Stimulated activated CD4-positive, alpha-beta T cell treated with anti-CD3 and anti-CD28 coated beads, TNF-alpha, amount 100 ng/mL, for 24 hours (primary cell): ENCODE results near the gene ZNF267.
"Not testable (repeated sequence)": the region's sequence is repeated elsewhere in the genome, so short reads cannot be mapped to it uniquely, and the experiment has no call there.

ENCODE experiments used
- DNase-seq, 3 experiments: peaks; one replicate each; pipeline ENCODE4 v3.0.0-alpha.2; 2020; ENCODE audit warnings: low read depth in 3 of 3

Gene ZNF267

DNA sequence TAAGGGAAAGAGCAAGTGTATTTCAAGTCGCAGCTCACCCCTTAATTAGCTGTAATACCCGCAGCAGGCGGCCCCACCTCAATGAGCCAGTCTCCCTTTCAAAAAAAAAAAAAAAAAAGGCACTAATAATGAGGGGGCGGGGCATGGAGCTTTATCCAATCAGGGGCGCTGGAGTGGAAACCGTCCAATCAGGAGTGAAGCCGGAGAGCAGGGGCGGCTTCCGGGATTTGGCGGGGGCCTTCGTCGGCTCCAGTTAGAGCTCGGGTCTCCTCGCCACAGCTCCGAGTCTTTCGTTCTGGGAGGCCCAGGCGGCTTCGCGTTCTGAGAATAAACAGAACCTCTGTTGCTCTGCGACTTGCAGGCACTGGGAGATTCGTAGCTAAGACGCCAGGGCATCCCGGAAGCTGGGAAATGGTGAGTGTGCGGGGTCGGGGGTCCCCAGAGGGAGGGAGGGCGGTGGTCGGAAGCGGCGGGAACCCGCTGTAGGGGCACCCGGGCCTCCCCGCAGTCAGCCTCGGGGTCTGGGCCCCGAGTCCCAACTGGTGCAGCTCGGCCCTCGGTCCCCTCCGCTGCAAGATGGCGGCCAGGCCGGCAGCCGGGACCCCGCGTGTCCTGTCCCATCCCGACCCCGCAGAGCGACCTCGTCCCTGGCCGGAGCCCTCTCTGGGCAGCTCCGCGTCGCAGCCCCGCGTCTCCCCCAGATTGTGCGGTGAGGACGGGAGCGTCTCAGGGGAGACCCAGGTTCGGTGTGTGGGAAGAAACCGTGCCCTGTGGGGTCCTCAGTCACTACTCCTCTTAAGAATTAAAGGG, at the start of gene ZNF267:
TSS of gene ZNF267 (plus strand) at position 252 of the 810 bp plus-strand sequence. CDS start at position 412, 160 bp downstream.
- peak; percentile 87 to 92 (median 92) for DNase-seq

DNA sequence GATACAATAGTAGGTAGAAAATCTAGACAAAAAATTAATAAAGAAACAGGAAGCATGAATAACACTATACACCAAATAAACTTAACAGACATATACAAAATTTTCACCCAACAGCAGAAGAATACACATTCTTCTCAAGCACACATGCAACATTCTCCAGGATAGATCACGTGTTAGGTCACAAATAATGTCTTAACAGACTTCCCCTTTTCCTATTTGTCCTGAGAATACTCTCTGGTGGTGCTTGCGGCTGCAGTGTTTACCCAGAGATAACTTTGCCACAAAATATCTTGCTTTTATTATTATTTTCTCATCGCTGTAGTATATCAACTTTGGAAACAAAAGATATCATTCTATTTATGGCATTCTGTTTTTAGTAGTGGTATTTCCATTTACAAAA, 40.6 kb upstream of the ZNF267 start:
- no peak for DNase-seq

DNA sequence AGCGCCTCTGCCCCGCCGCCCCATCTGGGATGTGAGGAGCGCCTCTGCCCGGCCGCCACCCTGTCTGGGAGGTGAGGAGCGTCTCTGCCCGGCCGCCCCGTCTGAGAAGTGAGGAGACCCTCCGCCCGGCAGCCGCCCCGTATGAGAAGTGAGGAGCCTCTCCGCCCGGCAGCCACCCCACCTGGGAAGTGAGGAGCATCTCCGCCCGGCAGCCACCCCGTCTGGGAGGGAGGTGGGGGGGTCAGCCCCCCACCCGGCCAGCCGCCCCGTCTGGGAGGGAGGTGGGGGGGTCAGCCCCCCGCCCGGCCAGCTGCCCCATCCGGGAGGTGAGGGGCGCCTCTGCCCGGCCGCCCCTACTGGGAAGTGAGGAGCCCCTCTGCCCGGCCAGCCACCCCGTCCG, 37.2 kb upstream of the ZNF267 start:
- not testable (repeated sequence) for DNase-seq

DNA sequence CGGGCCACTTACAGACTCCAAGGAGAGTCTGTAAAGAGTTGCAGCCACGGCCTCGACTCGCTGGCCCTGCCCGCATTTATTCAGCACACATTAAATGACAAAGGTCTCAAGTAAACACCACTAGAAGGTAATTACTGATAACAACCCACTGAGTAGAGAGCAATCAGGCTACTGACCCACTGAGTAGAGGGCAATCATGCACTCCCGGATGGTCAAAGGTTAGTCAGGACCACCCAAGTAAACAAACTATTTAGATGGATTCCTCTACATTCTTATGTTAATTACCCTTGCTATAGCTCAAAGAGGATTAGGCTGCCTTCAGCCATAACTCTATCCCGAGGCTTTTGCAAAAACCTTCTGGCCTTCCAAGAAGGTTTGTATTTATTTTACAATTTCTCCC, 30.7 kb upstream of the ZNF267 start:
- DNase-seq = no peak

DNA sequence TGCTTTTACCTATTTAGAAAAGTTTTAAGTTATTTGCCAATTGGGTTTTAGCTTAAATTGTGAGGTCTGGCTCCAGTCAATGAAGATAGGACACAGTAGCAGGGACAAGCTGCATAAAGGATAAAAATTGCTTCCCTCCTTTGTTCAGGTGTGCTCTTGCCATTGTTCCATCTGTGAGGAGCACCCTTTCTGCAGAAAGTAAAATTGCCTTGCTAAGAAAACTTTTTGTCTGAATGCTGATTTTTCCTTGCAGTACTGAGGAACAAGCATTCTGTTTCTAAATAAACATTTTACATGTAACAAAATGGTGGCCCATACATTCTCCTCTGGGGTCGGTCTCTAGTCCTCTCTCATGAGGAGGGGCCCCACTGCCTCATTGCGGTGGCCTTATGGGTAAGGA, 25.0 kb upstream of the ZNF267 start:
- DNase-seq = not testable (repeated sequence)

DNA sequence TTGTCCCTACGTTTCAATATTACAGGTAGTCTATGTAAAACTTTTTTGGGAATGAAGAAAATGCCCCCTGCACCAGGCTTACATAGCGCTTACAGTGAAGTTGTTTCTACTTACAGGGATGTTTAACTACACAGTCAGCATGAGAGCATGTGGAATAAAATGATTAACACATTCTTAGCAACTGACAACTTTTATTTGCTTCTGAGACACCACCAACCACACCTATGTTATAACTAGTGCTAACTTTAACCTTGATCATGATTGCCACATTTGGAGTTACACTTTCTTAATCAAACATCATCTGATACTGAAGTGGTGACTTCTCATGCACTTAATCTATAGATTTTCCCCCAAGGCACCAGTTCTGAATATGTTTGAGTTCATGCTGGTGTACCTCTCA, 20.3 kb upstream of the ZNF267 start:
- DNase-seq = no peak

DNA sequence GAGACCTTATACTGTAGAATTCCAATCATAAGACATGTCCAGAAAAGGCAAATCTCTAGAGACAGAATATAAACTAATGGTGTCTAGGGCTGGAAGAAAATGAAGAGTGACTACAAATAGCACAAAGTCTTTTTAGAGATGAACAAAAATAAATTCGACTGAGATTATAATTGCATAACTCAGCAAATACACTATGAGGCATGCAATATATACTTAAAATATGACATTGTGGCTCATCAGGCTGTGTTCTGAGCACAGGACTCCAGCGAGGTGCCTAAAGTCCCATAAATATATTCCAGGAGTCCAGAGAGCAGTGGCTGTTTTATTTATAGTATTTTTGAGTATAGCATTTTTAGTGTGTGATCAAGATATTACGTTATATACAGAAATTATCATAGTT, 13.1 kb upstream of the ZNF267 start:
- no peak for DNase-seq

DNA sequence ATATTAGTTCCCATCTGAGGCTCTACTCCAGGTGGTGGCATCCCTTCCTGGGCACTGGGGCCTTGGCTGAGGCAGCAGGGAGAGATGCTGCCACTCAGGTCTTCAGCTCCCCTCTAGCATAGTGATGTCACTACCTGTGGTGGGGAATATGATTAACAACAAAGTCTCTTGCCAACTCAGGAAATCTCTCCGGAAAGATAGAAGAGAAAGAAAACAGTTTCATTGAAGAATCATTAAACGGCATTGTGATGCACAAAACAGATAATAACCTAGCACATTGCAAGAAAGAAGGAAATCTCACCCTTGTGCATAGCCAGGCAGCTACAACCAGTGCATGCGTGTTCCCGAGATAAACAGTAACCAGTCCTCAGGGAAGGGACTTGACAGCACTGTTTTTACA, 12.2 kb upstream of the ZNF267 start:
- DNase-seq = no peak

DNA sequence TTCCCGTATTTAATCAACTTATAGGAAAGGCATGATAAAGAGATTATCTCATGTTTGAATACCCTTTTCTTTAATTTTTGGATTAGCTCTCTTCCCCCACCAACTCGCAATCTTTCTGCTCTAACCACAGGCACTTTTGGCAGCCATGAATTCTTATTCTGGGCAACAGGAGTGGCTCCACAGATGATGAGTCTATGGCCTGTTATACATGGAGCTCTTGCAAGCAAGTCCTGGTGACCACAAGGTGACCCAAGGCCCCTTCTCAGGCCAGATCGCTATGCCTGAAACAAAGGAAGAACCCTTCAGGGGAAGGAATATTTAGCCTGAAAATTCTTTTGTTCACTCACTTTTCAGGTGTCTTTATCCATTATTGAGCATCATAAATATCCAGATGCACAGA, 10.8 kb upstream of the ZNF267 start:
- DNase-seq = no peak

DNA sequence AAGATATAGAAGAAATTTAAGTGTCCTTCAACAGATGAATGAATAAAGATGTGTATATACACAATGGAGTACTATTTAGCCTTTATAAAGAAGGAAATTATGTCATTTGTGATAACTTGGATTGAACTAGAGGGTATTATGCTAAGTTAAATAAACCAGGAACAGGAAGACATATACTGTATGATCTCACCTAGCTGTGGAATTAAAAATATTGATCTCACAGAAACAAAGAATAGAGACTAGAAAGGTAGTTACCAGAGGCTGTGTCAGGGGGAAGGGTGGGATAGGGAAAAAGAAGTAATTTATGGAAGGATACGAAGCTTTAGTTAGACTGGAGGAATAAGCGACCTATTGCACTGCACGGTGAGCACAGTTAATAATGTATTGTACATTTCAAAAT, 5.4 kb upstream of the ZNF267 start:
- no peak for DNase-seq

DNA sequence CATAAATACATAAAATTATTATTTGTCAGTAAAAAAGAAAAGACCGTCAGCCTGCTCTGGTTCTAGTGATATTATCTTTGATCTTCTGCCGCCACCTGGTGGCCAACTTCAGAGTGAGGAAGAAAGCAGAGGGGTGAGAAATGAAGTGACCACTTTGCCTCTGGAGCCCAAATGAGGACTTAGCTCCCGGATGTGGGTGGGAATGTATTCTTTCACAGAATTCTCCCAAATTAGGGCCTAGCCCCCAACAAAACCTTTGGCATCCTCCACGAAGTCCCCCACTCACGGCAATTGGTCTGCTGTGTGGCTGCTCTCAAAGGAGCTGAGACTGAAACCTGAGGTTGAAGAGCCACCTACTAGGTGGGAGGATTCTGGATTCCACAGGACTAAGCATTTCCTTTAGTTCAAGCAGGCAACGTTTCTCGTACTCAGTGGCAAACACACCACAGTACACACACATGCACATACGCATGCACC, 4.9 kb upstream of the ZNF267 start:
- DNase-seq = peak; percentile 67 to 78 (median 77)

DNA sequence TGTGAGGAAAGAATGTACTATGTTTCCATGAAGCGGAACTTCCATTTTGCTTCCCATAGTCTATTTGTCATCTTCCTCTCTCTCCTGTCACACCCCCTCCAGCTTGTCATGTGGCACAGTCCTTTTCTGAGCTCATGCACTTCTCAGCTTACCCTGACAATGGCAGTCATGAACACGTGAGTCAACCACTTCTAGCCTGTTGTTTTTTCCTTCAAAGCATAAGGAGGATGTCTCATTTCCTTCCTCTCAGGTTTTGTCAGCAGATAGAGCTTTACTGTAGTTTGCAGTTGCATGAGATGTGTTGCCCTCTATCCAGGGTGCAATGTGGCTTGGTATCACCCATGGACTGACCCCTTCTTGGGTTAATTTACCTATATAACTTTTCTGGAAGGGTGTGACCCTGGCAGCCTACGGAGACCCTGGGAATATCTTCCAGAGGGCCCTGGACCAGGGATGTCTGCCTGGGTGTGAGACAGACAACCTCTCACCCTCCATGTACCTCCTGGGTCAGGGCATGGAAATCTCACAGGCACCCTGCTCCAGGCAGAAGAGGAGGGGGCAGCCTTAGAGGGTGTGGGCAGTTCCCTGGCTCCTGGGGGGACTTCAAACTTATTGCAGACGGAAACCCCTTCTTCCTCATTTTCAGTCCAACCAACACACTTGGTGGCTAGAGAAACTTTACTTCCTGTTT, 4.0 kb upstream of the ZNF267 start:
- peak; percentile 54 to 66 (median 60) for DNase-seq

DNA sequence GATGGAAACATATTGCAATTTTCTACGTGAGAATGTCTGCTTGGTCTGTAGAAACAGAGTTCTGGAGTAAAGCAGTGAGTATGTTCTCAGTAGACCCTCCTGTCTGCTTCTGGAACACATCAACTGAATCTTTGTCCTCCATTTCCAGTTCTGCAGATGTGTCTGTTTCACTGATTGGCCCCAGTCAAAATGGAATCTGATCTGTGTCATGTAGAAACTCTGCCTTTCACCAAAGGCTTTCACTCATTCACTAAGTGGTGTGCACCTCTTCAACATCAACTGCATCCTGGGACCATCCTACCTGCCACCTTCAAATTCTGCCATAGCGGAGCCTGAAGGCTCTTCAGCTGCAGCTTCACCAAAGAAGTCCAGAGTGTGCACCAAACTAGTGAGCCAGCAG, 2.8 kb upstream of the ZNF267 start:
- no peak for DNase-seq

DNA sequence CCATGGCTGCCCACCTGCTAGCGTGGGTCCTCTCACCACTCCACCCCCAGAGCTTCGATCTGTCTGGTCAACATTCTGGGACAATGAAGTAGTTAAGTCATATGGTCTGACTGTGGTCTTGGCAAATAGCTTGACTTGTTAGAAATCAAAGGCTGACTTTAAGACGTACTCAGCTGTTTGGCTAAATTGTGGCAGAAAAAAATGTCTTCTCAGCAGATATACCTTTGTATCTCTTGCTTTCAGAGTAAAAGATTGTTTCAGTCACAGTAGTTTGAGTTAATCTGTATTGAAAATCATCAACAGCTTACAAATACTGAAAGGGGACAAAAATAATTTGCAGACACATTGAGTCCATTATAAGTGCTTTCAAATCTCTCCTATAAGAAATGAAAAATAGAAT, 2.1 kb upstream of the ZNF267 start:
- no peak for DNase-seq

DNA sequence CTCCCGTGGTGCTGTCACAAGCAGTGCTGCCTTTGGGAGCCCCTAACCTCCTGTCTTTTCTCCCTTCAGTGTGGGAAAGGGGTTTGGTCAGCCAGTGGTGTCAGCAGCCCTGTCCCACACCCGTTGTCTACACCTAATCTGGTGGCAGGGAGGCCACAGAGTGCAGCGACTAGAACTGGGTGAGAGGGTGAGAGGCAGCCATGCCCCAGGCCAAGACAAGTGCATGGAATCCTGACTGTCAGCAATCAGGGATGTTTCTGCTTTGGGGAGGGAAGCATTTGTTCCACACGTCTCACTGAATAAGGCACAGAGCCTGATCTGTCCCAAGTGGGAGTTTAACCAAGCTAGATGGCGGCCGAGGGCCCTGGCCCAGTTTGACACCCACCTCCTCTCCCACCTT, 1.4 kb upstream of the ZNF267 start:
- DNase-seq = no peak

DNA sequence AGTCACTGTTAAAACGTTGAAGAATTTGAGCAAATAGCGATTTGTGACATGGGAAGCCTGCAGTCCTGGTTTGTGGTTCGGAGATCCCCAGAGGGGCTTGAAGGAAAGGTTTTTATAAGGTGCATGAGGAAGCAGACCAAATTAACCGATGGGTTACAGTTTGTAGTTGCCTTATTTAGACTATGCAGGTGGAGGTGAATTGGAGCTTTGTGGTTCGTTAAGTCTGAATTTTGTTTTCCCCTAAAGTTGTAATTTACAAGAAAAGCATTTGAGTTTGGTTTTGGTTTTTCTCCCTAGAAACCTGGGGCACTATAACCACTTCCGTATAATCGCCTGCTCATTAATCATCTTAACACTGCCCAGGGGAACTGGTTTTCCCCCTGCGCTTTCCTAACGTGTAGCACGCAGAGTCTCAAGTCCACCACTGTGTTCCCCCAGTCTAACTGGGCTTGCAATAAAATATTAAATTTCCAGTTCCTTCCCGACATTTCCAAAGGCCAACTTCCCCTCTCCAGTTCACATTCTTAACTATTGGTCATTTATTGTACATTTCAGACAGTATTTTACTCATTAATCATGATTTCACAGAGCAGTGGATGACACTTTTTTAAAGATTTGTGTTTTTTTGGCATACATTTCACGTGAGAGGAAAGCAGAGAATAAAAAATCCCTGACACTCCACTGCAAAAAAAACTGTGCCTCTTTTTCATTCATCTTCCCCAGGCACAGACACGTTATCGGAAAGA, 932 bp downstream of the ZNF267 start:
- DNase-seq = peak in 1 of 3 experiments; percentile 27

DNA sequence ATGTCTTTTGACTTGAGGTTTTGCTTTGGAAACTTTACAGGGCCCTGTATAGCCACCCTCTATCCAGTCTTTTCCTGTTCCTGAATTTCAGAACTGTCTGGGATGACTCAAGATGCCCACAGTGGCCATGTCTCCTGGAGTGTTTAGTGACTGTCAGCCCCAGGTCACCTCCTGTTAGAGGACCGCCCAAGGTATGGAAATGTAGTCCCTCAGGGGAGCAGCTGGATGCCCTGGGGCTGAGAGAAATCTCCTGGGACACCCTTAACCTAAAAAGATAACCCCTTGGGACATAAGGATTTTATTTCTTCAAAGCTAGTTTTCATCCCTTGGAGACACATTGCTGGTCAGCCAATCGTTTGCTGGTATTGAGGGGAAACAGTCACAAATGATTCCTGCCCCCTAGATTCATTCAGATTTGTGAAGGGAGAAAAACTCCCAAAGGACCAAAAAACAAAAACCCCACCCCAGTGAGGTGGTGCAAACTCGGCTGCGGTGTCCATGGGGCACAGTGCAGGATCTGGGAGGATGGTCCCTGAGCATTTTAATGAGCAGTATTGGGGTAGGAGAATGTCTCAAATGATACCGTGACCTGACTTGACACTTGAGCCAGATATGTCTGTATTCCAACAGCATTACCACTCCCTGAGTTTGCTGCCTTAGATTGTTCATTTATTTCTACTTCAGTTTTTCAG, 1.7 kb downstream of the ZNF267 start:
- DNase-seq = no peak

DNA sequence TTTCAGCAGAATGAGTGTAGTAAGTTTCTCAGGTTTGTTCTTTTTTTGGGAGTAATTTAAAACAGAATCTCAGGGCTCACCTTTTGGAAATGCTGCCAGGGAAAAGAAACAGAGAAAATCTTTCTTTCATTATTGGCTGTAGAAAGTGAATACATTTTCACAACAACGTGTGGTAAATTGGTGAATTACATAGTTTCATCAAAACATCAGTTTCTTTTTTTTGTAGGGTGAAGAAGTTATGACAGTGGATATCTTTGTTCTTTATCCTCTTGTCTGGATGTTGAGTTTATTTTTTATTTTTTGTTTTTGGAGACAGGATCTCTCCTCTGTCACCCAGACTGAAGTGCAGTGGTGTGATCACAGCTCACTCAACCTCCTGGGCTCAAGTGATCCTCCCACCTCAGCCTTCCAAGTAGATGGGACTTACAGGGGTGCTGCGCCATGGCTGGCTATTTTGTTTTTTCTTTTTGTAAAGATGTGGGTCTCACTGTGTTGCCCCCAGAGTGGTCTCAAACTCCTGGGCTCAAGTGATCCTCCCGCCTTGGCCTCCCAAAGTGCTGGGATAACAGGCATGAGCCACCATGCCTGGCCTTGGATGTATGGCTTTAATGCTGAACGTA, 2.4 kb downstream of the ZNF267 start:
- DNase-seq = no peak

DNA sequence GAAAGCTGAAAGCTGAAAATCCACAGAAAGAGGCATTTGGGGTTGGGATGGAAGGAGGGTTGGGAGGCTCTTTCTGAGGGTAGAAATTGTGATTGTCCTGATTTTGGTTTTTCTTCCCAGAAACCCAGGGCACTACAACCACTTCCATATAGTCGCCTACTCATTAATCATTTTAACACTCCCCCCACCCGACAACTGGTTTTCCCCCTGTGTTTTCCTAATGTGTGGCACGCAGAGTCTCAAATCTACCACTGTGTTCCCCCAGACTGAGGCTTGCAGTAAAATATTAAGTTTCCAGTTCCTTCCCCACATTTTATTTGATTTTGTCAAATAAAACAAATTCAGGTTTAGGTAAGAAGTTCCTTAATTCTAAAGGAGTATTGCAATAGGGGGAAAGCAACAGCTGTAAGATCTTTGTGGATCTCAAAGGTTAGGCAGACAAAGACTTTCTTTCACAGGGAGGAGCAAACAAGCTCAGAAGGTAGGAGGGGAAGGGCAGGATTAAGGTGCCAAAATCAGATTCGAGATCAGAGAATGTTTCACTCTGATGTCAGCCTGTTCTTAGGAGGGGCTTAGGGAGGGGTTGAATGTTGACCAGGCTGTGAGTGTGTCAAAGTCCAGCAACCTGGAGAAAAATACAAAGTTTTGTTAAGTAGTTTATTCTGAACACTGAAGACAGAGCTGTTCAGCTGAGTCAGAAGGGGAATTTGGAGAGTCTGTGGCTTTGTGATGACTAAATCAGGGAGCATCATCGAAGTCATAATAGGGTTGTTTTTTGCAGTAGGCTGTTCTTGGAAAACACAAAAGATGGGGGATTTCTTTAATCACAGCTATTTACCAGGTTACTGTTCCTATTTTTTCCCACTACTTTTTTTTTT, 3.6 kb downstream of the ZNF267 start:
- peak in 2 of 3 experiments; percentile 18 to 62 for DNase-seq

DNA sequence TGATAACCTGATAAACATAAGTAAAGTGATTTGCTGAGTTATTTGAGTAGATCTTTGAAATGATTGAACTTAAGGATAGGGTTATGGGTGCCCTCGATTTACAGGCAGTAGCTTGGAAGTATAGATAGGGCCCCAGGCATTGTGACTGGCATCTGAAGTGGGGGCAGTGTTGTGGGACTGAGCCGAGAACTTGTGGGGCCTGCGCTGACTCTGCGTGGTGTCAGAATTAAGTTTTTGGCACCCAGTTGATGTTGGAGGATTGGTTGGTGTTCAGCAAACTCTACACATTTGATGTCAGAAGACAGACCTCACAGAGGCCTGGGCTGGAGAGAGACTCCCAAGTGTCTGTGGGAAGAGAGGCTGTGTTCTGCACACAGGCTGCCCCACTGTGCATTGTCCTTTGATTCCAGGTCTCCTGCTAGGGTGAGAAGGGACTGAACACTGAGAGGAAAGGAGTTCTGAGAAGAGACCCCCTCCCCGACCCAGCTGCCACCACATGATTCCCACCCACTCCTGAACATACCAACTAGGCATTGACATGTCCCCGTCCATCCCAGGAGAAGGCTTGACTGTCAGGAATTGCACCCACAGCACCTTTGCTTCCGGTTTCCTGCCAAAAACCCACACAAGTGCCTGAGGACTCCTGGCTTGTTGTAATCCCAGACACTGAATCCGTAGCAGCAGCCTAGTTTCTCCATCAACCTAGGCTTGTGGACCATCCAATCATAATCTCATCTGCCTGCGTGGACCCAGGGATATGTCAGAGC, 4.5 kb downstream of the ZNF267 start:
- no peak for DNase-seq
